Smooth muscle cell (in vitro differentiated cells): ENCODE measurements around the gene PCDHA12. TPM values are rescaled to one million over a fixed set of nuclear protein-coding genes. Genes with fewer than 3 reads are reported as not detected.
A peak's percentile ranks its signal among the peaks of the same experiment; 100 is the strongest.
"Not testable (repeated sequence)": the region's sequence is repeated elsewhere in the genome, so short reads cannot be mapped to it uniquely, and the experiment has no call there.

Experiments used
- DNase-seq: peaks from one replicate; lab custom pipeline; 2025; ENCODE audit not compliant: unreplicated experiment; lab: John Stamatoyannopoulos, UW
- H2AFZ ChIP-seq: fragments of 200-600 bp; sonication (generic); 2 replicates; pipeline ENCODE4 v1.6.0; 2016; ENCODE audit warnings: antibody characterized with exemption, low read depth, mild to moderate bottlenecking
- H3F3A ChIP-seq: fragments of 200-600 bp; sonication (generic); 2 replicates; pipeline ENCODE4 v1.6.0; 2017; ENCODE audit warnings: antibody characterized with exemption, low read depth
- H3K27ac ChIP-seq: fragments of 200-600 bp; sonication (generic); 2 replicates; pipeline ENCODE4 v1.5.1; 2016; ENCODE audit warnings: low read depth, mild to moderate bottlenecking
- H3K27me3 ChIP-seq: fragments of 200-600 bp; sonication (generic); 2 replicates; pipeline ENCODE4 v1.6.1; 2016; ENCODE audit warnings: low read depth, mild to moderate bottlenecking
- H3K36me3 ChIP-seq: fragments of 200-600 bp; sonication (generic); 2 replicates; pipeline ENCODE4 v1.5.1; 2016; ENCODE audit warnings: low read depth
- H3K4me1 ChIP-seq: fragments of 200-600 bp; sonication (generic); 2 replicates; pipeline ENCODE4 v1.5.1; 2016; ENCODE audit warnings: low read depth
- H3K4me2 ChIP-seq: fragments of 200-600 bp; sonication (generic); 2 replicates; pipeline ENCODE4 v1.6.0; 2016; ENCODE audit warnings: mild to moderate bottlenecking
- H3K4me3 ChIP-seq: fragments of 200-600 bp; sonication (generic); 2 replicates; pipeline ENCODE4 v1.5.1; 2016; ENCODE audit warnings: mild to moderate bottlenecking
- H3K79me2 ChIP-seq: fragments of 200-600 bp; sonication (generic); 2 replicates; pipeline ENCODE4 v1.6.0; 2016; ENCODE audit warnings: low read depth, mild to moderate bottlenecking
- H3K9ac ChIP-seq: fragments of 200-600 bp; sonication (generic); 2 replicates; pipeline ENCODE4 v1.6.0; 2016; ENCODE audit warnings: low read depth
- H3K9me3 ChIP-seq: fragments of 200-600 bp; sonication (generic); replicated peaks from 2 replicates; pipeline ENCODE4 v1.5.1; 2016; ENCODE audit warnings: low read depth
- H4K20me1 ChIP-seq: fragments of 200-600 bp; sonication (generic); 2 replicates; pipeline ENCODE4 v1.6.0; 2016; ENCODE audit warnings: low read depth
- WGBS: methylation state at CpG from one replicate; pipeline ENCODE4 v1.1.7; 2016; ENCODE audit warnings: low lambda C conversion rate; 5-methylcytosine and 5-hydroxymethylcytosine counted together
- polyA plus RNA-seq: library from polyadenylated mRNA; unstranded; fragments of >200 nt; fragmentation: Nextera tagmentation; extraction: Ambion mirVana; gene quantifications from 2 replicates; pipeline ENCODE4 v1.2.1, GENCODE V29; 2016
- total RNA-seq: library from RNA; depleted of rRNA; stranded (reverse); fragments of >200 nt; gene quantifications from 2 replicates; pipeline ENCODE4 v1.2.3, GENCODE V29; 2014
- TF ChIP-seq, protein P1 (sequence below): fragments of 200-600 bp; sonication (generic); IDR thresholded peaks from 2 replicates; pipeline ENCODE4 v1.5.1; 2017; ENCODE audit warnings: borderline replicate concordance, mild to moderate bottlenecking, antibody characterized with exemption; ENCODE audit not compliant: insufficient read depth, poor library complexity, severe bottlenecking

Gene PCDHA12
- total and polyA plus RNA-seq, 2 experiments from 2014 or later, result 2.2 to 9.6 TPM

DNA sequence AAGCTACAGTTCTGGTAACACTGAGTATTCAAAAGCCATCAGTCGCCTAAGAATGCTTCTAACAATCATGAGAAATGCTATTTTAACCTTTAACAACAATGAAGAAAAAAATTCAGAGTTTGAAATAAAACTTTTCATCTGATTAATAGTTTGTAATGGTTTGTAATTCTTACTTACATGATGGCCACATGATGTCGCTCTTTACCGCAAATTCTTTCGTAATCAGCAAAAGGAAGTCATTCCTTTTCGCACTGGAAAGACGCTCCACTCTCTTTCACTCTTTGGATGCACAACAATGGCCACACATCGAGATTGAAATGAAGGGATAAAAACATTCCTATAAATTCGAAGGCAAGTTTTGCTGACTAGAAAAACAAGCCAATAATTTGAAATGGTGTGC lies 41.1 kb upstream of the PCDHA12 start, which contains the start of gene PCDHA7:
Gene PCDHA7, plus strand, starts transcription at position 277 of the 400 bp plus-strand sequence. Its CDS starts 115 bp downstream, at position 392.
- no peaks in the 10 kb centered on the region for H4K20me1 ChIP-seq
- peak within 1 kb of the TSS; percentile 15 for H3K4me3 ChIP-seq
- no peaks in the 10 kb centered on the region for H3K27me3 ChIP-seq
- TF ChIP-seq, protein P1, sequence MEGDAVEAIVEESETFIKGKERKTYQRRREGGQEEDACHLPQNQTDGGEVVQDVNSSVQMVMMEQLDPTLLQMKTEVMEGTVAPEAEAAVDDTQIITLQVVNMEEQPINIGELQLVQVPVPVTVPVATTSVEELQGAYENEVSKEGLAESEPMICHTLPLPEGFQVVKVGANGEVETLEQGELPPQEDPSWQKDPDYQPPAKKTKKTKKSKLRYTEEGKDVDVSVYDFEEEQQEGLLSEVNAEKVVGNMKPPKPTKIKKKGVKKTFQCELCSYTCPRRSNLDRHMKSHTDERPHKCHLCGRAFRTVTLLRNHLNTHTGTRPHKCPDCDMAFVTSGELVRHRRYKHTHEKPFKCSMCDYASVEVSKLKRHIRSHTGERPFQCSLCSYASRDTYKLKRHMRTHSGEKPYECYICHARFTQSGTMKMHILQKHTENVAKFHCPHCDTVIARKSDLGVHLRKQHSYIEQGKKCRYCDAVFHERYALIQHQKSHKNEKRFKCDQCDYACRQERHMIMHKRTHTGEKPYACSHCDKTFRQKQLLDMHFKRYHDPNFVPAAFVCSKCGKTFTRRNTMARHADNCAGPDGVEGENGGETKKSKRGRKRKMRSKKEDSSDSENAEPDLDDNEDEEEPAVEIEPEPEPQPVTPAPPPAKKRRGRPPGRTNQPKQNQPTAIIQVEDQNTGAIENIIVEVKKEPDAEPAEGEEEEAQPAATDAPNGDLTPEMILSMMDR, result no peak
- no peak within 1 kb of the TSS for H2AFZ ChIP-seq
- no peak within 1 kb of the TSS for H3K9ac ChIP-seq
- H3K36me3 ChIP-seq, result no peaks in the 10 kb centered on the region
- H3K9me3 ChIP-seq, result no peaks in the 10 kb centered on the region
- no peaks in the 10 kb centered on the region for H3K4me1 ChIP-seq
- H3F3A ChIP-seq, result no peaks in the 10 kb centered on the region
- DNase-seq, result no peak
- no peak within 1 kb of the TSS for H3K27ac ChIP-seq
- H3K79me2 ChIP-seq, result no peaks in the 10 kb centered on the region
- no peak within 1 kb of the TSS for H3K4me2 ChIP-seq
- 88% methylated on average over 8 of the region's 8 CpGs for WGBS

DNA sequence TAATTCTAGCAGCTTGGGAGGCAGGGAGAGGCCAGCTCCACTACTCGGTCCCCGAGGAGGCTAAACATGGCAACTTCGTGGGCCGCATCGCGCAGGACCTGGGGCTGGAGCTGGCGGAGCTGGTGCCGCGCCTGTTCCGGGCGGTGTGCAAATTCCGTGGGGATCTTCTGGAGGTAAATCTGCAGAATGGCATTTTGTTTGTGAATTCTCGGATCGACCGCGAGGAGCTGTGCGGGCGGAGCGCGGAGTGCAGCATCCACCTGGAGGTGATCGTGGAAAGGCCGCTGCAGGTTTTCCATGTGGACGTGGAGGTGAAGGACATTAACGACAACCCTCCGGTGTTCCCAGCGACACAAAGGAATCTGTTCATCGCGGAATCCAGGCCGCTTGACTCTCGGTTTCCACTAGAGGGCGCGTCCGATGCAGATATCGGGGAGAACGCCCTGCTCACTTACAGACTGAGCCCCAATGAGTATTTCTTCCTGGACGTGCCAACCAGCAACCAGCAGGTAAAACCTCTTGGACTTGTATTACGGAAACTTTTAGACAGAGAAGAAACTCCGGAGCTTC lies 40.6 kb upstream of the PCDHA12 start:
- H3K4me1 ChIP-seq, H3F3A ChIP-seq, H3K9ac ChIP-seq, H4K20me1 ChIP-seq, H3K9me3 ChIP-seq, DNase-seq, H3K4me2 ChIP-seq, H3K27me3 ChIP-seq, H3K36me3 ChIP-seq, H3K79me2 ChIP-seq, H2AFZ ChIP-seq, H3K27ac ChIP-seq: not testable (repeated sequence)
- H3K4me3 ChIP-seq, result peak overlapping the region; percentile 15
- 80% methylated on average over 29 of the region's 38 CpGs for WGBS

DNA sequence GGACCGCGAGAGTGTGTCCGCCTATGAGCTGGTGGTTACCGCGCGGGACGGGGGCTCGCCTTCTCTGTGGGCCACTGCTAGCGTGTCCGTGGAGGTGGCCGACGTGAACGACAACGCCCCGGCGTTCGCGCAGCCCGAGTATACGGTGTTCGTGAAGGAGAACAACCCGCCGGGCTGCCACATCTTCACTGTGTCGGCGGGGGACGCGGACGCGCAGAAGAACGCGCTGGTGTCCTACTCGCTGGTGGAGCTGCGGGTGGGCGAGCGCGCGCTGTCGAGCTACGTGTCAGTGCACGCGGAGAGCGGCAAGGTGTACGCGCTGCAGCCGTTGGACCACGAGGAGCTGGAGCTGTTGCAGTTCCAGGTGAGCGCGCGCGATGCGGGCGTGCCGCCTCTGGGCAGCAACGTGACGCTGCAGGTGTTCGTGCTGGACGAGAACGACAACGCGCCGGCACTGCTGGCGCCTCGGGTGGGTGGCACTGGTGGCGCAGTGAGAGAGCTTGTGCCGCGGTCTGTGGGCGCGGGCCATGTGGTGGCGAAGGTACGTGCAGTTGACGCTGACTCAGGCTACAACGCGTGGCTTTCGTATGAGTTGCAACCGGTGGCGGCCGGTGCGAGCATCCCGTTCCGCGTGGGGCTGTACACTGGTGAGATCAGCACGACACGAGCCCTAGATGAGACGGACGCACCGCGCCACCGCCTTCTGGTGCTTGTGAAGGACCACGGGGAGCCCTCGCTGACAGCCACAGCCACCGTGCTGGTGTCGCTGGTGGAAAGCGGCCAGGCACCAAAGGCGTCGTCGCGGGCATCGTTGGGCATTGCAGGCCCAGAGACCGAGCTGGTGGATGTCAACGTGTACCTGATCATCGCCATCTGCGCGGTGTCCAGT lies 39.2 kb upstream of the PCDHA12 start:
- no peaks in the 10 kb centered on the region for H3K79me2 ChIP-seq
- H3K9me3 ChIP-seq, result no peaks in the 10 kb centered on the region
- no peaks in the 10 kb centered on the region for H3K36me3 ChIP-seq
- no peak overlapping the region for H3K9ac ChIP-seq
- no peak overlapping the region for H3K4me2 ChIP-seq
- no peaks in the 10 kb centered on the region for H3F3A ChIP-seq
- no peaks in the 10 kb centered on the region for H4K20me1 ChIP-seq
- H3K4me1 ChIP-seq, result no peaks in the 10 kb centered on the region
- H3K4me3 ChIP-seq, result no peak overlapping the region
- no peak overlapping the region for H2AFZ ChIP-seq
- TF ChIP-seq, protein P1, result no peak
- no peaks in the 10 kb centered on the region for H3K27me3 ChIP-seq
- no peak for DNase-seq
- no peak overlapping the region for H3K27ac ChIP-seq
- WGBS, result 98% methylated on average over 96 of the region's 103 CpGs

GRCh38 chr5:140840978-140841962 lies 33.8 kb upstream of the PCDHA12 start, which contains the start of gene PCDHA8:
TSS of gene PCDHA8 (plus strand) at chr5:140841187. CDS start at chr5:140841322, 135 bp downstream.
- H3K4me1 ChIP-seq, result no peaks in the 10 kb centered on the region
- H3K9ac ChIP-seq, result no peak within 1 kb of the TSS
- no peaks in the 10 kb centered on the region for H3K9me3 ChIP-seq
- H3K27ac ChIP-seq, result no peak within 1 kb of the TSS
- H2AFZ ChIP-seq, result no peak within 1 kb of the TSS
- no peaks in the 10 kb centered on the region for H3F3A ChIP-seq
- no peaks in the 10 kb centered on the region for H3K36me3 ChIP-seq
- H3K4me2 ChIP-seq, result no peak within 1 kb of the TSS
- H3K4me3 ChIP-seq, result no peak within 1 kb of the TSS
- no peaks in the 10 kb centered on the region for H3K79me2 ChIP-seq
- 69% methylated on average over 47 of the region's 47 CpGs for WGBS
- no peaks in the 10 kb centered on the region for H4K20me1 ChIP-seq
- TF ChIP-seq, protein P1, result no peak
- H3K27me3 ChIP-seq, result no peaks in the 10 kb centered on the region
- no peak for DNase-seq
